ENCODE results near the gene LRRC3. TPM values are rescaled to one million over a fixed set of nuclear protein-coding genes. Genes with fewer than 3 reads are reported as not detected.

Gene LRRC3
- total RNA-seq, 3 donors from 2014 or later, result 2.1 to 17.9 (median 2.7) TPM

GRCh38 chr21:44436958-44437357 is 18.4 kb upstream of the LRRC3 start:
- TF ChIP-seq CTCF (IDR thresholded peaks at IDR 0.05), result no peak
- Histone ChIP-seq H3K4me1 (ENCODE audit: low read depth) (no peaks in the 10 kb centered on the region), H3K36me3 (ENCODE audit: low read depth) (no peaks in the 10 kb centered on the region), H3K4me3 (no peak overlapping the region), H3K9me3 (no peaks in the 10 kb centered on the region)
- DNase-seq, result peak in 2 of 3 donors; percentile 8 to 28
- no peak for ATAC-seq
- intact Hi-C loops (cut with DNase I, micrococcal nuclease), result no loop called here

GRCh38 chr21:44437371-44437695 is 18.0 kb upstream of the LRRC3 start:
- Histone ChIP-seq H3K9me3 (no peaks in the 10 kb centered on the region), H3K36me3 (ENCODE audit: low read depth) (no peaks in the 10 kb centered on the region), H3K4me1 (ENCODE audit: low read depth) (no peaks in the 10 kb centered on the region), H3K4me3 (no peak overlapping the region)
- peak in 1 of 3 donors; percentile 13 for DNase-seq
- intact Hi-C loops (cut with DNase I, micrococcal nuclease), result no loop called here
- no peak for TF ChIP-seq CTCF (IDR thresholded peaks at IDR 0.05)
- no peak for ATAC-seq

- peak in 2 of 3 donors; percentile 14 to 38 for DNase-seq
- intact Hi-C loops (cut with DNase I, micrococcal nuclease), result no loop called here
Observed at GRCh38 chr21:44437696-44438431, 17.4 kb upstream of the LRRC3 start.

GRCh38 chr21:44438531-44439210 is 16.6 kb upstream of the LRRC3 start:
- Histone ChIP-seq H3K4me3 (no peak overlapping the region), H3K4me1 (ENCODE audit: low read depth) (no peaks in the 10 kb centered on the region), H3K9me3 (no peaks in the 10 kb centered on the region), H3K36me3 (ENCODE audit: low read depth) (no peaks in the 10 kb centered on the region)
- DNase-seq (peak; percentile 29 to 57 (median 53)), ATAC-seq (peak; percentile 71)
- TF ChIP-seq CTCF (IDR thresholded peaks at IDR 0.05), result no peak
- intact Hi-C loops (cut with DNase I, micrococcal nuclease), result no loop called here

More at GRCh38 chr21:44437696-44438431, 17.4 kb upstream of the LRRC3 start:
- Histone ChIP-seq H3K36me3 (ENCODE audit: low read depth) (no peaks in the 10 kb centered on the region), H3K9me3 (no peaks in the 10 kb centered on the region), H3K4me3 (no peak overlapping the region), H3K4me1 (ENCODE audit: low read depth) (no peaks in the 10 kb centered on the region)
- no peak for TF ChIP-seq CTCF (IDR thresholded peaks at IDR 0.05)
- ATAC-seq, result no peak

GRCh38 chr21:44439211-44439600 is 16.1 kb upstream of the LRRC3 start:
- Histone ChIP-seq H3K9me3 (no peaks in the 10 kb centered on the region), H3K4me1 (ENCODE audit: low read depth) (no peaks in the 10 kb centered on the region), H3K36me3 (ENCODE audit: low read depth) (no peaks in the 10 kb centered on the region), H3K4me3 (no peak overlapping the region)
- peak in 1 of 3 donors; percentile 25 for DNase-seq
- intact Hi-C loops (cut with DNase I, micrococcal nuclease), result no loop called here
- no peak for TF ChIP-seq CTCF (IDR thresholded peaks at IDR 0.05)
- ATAC-seq, result no peak

All from mucosa of descending colon (tissue), 3 donors.